IPS DF 19.7 (cell line): Measurements from ENCODE around the gene LRCH1.

ENCODE experiments used
- DNase-seq: peaks from one replicate; pipeline ENCODE4 v3.0.0-alpha.2; 2013; ENCODE audit warnings: low read depth, low spot score

Gene LRCH1

GRCh38 chr13:46698014-46698413, 145.0 kb downstream of the LRCH1 start:
- no peak for DNase-seq

- DNase-seq: no peak
Measured at GRCh38 chr13:46698910-46699460, 146.0 kb downstream of the LRCH1 start.

- DNase-seq: no peak
Measured at GRCh38 chr13:46712524-46712923, 159.6 kb downstream of the LRCH1 start.

GRCh38 chr13:46715363-46715762, 162.4 kb downstream of the LRCH1 start:
- no peak for DNase-seq

- DNase-seq: no peak
Measured at GRCh38 chr13:46716821-46717220, 163.9 kb downstream of the LRCH1 start.

- no peak for DNase-seq
Measured at GRCh38 chr13:46717275-46717674, 164.3 kb downstream of the LRCH1 start.

GRCh38 chr13:46717856-46718255, 164.9 kb downstream of the LRCH1 start:
- no peak for DNase-seq

GRCh38 chr13:46720189-46720588, 167.2 kb downstream of the LRCH1 start:
- no peak for DNase-seq

- no peak for DNase-seq
Measured at GRCh38 chr13:46721054-46721453, 168.1 kb downstream of the LRCH1 start.

GRCh38 chr13:46726347-46726746, 173.4 kb downstream of the LRCH1 start:
- no peak for DNase-seq

GRCh38 chr13:46728777-46729176, 175.8 kb downstream of the LRCH1 start:
- DNase-seq: no peak

- DNase-seq: no peak
Measured at GRCh38 chr13:46731535-46731934, 178.6 kb downstream of the LRCH1 start.

- no peak for DNase-seq
Measured at GRCh38 chr13:46735425-46735824, 182.5 kb downstream of the LRCH1 start.

GRCh38 chr13:46736541-46737310, 183.8 kb downstream of the LRCH1 start:
- DNase-seq: no peak

GRCh38 chr13:46738055-46738454, 185.1 kb downstream of the LRCH1 start:
- no peak for DNase-seq

- DNase-seq: no peak
Measured at GRCh38 chr13:46738766-46739165, 185.8 kb downstream of the LRCH1 start.

GRCh38 chr13:46739447-46740098, 186.6 kb downstream of the LRCH1 start:
- no peak for DNase-seq

GRCh38 chr13:46743191-46743590, 190.2 kb downstream of the LRCH1 start:
- DNase-seq: no peak

GRCh38 chr13:46745062-46745461, 192.1 kb downstream of the LRCH1 start:
- DNase-seq: no peak

GRCh38 chr13:46745706-46746105, 192.7 kb downstream of the LRCH1 start:
- DNase-seq: no peak

- no peak for DNase-seq
Measured at GRCh38 chr13:46747031-46747820, 194.3 kb downstream of the LRCH1 start.

GRCh38 chr13:46748300-46748699, 195.3 kb downstream of the LRCH1 start:
- DNase-seq: no peak
